ENCODE data around the gene FGF16.
"Not testable (repeated sequence)": the region's sequence is repeated elsewhere in the genome, so short reads cannot be mapped to it uniquely, and the experiment has no call there.

FGF16 gene

GRCh38 chrX:77493677-77494553 is 46.7 kb downstream of the FGF16 start:
- peak; percentile 8 for DNase-seq
- TF ChIP-seq EZH2 (IDR thresholded peaks at IDR 0.05; ENCODE audit: borderline replicate concordance, low read depth, low read length, severe bottlenecking) (no peak), CTCF (IDR thresholded peaks at IDR 0.05; ENCODE audit: borderline replicate concordance, extremely low read depth, low read length, poor library complexity, severe bottlenecking) (no peak)
- no peak overlapping the region for H3K9ac ChIP-seq (ENCODE audit: low read depth, low read length)
- H3K4me1 ChIP-seq (ENCODE audit: insufficient read depth, low read length) = no peaks in the 10 kb centered on the region
- no peaks in the 10 kb centered on the region for H3K36me3 ChIP-seq (ENCODE audit: insufficient read depth, low read length)
- H3K27ac ChIP-seq (ENCODE audit: low read length) = no peak overlapping the region
- H3K27me3 ChIP-seq (ENCODE audit: insufficient read depth, low read length, poor library complexity) = no peaks in the 10 kb centered on the region
- no peak overlapping the region for H2AFZ ChIP-seq (ENCODE audit: low read depth, low read length)
- H4K20me1 ChIP-seq (ENCODE audit: insufficient read depth, low read length) = no peaks in the 10 kb centered on the region
- no peaks in the 10 kb centered on the region for H3K9me3 ChIP-seq (ENCODE audit: insufficient read depth, low read length, severe bottlenecking)
- no peak overlapping the region for H3K4me2 ChIP-seq (ENCODE audit: insufficient read depth, low read length)
- no peak for ATAC-seq (ENCODE audit: insufficient read depth, low read depth)
- no peaks in the 10 kb centered on the region for H3K79me2 ChIP-seq (ENCODE audit: insufficient read depth, low read length)
- H3K4me3 ChIP-seq (ENCODE audit: low read depth in 1 of 2, low read length in 2 of 2) = no peak overlapping the region

DNA sequence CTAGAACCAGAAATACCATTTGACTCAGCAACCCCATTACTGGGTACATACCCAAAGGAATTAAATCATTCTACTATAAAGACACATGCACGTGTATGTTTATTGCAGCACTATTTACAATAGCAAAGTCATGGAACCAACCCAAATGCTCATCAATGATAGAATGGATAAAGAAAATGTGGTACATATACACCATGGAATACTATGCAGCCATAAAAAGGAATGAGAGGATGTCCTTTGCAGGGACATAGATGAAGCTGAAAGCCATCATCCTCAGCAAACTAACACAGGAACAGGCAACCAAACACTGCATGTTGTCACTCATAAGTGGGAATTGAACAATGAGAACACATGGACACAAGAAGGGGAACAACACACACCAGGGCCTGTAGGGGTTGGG is 53.0 kb downstream of the FGF16 start:
- not testable (repeated sequence) for DNase-seq; H3K9ac ChIP-seq (ENCODE audit: low read depth, low read length); H3K36me3 ChIP-seq (ENCODE audit: insufficient read depth, low read length); H3K79me2 ChIP-seq (ENCODE audit: insufficient read depth, low read length); H3K4me3 ChIP-seq (ENCODE audit: low read depth in 1 of 2, low read length in 2 of 2); H3K9me3 ChIP-seq (ENCODE audit: insufficient read depth, low read length, severe bottlenecking); H3K27ac ChIP-seq (ENCODE audit: low read length); H3K4me2 ChIP-seq (ENCODE audit: insufficient read depth, low read length); H2AFZ ChIP-seq (ENCODE audit: low read depth, low read length); ATAC-seq (ENCODE audit: insufficient read depth, low read depth); H3K27me3 ChIP-seq (ENCODE audit: insufficient read depth, low read length, poor library complexity); H4K20me1 ChIP-seq (ENCODE audit: insufficient read depth, low read length); H3K4me1 ChIP-seq (ENCODE audit: insufficient read depth, low read length)

DNA sequence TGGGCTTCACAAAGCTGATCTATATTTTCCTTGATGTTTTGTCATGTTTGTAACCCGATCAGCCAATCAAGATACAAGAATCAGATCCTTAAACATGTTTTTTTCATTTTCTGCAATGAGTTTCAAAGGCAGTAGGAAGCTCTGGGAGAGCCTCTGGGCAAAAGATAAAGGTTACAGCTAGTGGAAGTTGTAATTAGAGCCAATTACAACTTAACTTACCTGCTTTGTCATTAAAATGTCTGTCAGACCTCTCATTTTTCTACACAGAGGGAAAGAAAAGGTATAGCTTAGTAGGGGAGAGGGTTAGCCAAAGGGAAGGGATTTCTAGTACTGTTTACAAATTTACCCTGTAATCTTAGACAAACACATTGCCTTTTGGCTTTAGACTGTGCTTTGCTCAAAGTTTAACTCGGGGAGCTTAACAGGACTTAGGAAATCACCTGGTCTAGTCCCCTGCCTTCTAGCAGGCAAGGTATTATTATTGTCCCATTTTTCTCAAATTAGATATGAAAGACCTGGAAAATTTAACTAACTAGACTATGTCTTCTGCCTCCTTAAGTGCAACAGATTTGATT is 55.8 kb downstream of the FGF16 start:
- DNase-seq = no peak
- Histone ChIP-seq H3K27me3 (ENCODE audit: insufficient read depth, low read length, poor library complexity) (no peaks in the 10 kb centered on the region), H3K79me2 (ENCODE audit: insufficient read depth, low read length) (no peaks in the 10 kb centered on the region), H2AFZ (ENCODE audit: low read depth, low read length) (no peak overlapping the region), H3K9ac (ENCODE audit: low read depth, low read length) (no peak overlapping the region), H3K4me1 (ENCODE audit: insufficient read depth, low read length) (no peaks in the 10 kb centered on the region), H3K4me2 (ENCODE audit: insufficient read depth, low read length) (no peak overlapping the region), H4K20me1 (ENCODE audit: insufficient read depth, low read length) (no peaks in the 10 kb centered on the region), H3K9me3 (ENCODE audit: insufficient read depth, low read length, severe bottlenecking) (no peaks in the 10 kb centered on the region), H3K4me3 (ENCODE audit: low read depth in 1 of 2, low read length in 2 of 2) (no peak overlapping the region), H3K36me3 (ENCODE audit: insufficient read depth, low read length) (peaks cover 9% of the 10 kb centered on the region; the same call in 1 of the 2 replicates), H3K27ac (ENCODE audit: low read length) (no peak overlapping the region)
- ATAC-seq (ENCODE audit: insufficient read depth, low read depth) = no peak
- TF ChIP-seq CTCF (IDR thresholded peaks at IDR 0.05; ENCODE audit: borderline replicate concordance, extremely low read depth, low read length, poor library complexity, severe bottlenecking) (no peak), EZH2 (IDR thresholded peaks at IDR 0.05; ENCODE audit: borderline replicate concordance, low read depth, low read length, severe bottlenecking) (no peak)

DNA sequence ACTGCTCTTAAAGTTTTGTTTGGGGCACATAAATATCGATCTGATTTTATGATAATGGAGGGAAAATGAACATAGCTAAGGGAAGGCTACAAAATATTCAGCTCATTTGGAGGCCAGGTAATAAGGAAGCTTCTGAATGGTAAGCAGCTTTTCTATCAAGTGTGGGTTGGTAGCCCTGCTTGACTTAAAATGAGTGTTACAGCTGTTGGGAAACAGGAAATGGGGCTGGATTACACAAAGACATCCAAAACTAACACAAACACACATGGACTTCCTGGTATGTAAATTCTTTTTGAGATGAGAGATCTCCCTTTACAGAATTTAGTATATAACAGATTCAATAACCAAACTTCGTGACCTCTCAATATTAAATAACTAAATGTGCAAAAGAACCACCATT is 58.0 kb downstream of the FGF16 start:
- peaks cover 27% of the 10 kb centered on the region for H3K36me3 ChIP-seq (ENCODE audit: insufficient read depth, low read length)
- no peak overlapping the region for H3K4me2 ChIP-seq (ENCODE audit: insufficient read depth, low read length)
- H3K9me3 ChIP-seq (ENCODE audit: insufficient read depth, low read length, severe bottlenecking) = no peaks in the 10 kb centered on the region
- no peaks in the 10 kb centered on the region for H3K4me1 ChIP-seq (ENCODE audit: insufficient read depth, low read length)
- H3K4me3 ChIP-seq (ENCODE audit: low read depth in 1 of 2, low read length in 2 of 2) = no peak overlapping the region
- H2AFZ ChIP-seq (ENCODE audit: low read depth, low read length) = no peak overlapping the region
- TF ChIP-seq EZH2 (IDR thresholded peaks at IDR 0.05; ENCODE audit: borderline replicate concordance, low read depth, low read length, severe bottlenecking) (no peak), CTCF (IDR thresholded peaks at IDR 0.05; ENCODE audit: borderline replicate concordance, extremely low read depth, low read length, poor library complexity, severe bottlenecking) (no peak)
- H3K79me2 ChIP-seq (ENCODE audit: insufficient read depth, low read length) = no peaks in the 10 kb centered on the region
- no peak overlapping the region for H3K9ac ChIP-seq (ENCODE audit: low read depth, low read length)
- no peaks in the 10 kb centered on the region for H4K20me1 ChIP-seq (ENCODE audit: insufficient read depth, low read length)
- DNase-seq = no peak
- H3K27me3 ChIP-seq (ENCODE audit: insufficient read depth, low read length, poor library complexity) = no peaks in the 10 kb centered on the region
- no peak for ATAC-seq (ENCODE audit: insufficient read depth, low read depth)
- no peak overlapping the region for H3K27ac ChIP-seq (ENCODE audit: low read length)

Measured in DND-41 (cell line).